ENCODE results near the gene SYP.

- no peak for TF ChIP-seq POLR2A (IDR thresholded peaks at IDR 0.05)
- no peak for TF ChIP-seq CTCF (IDR thresholded peaks at IDR 0.05)
These were observed 27.0 kb upstream of the SYP start for GRCh38 chrX:49226946-49227345.

All from ovary (tissue), 3 donors.